HG03565 (cell line): ENCODE results near the gene ADRA2B.
A peak's percentile ranks its signal among the peaks of the same experiment; 100 is the strongest.
"Not testable (repeated sequence)": the region's sequence is repeated elsewhere in the genome, so short reads cannot be mapped to it uniquely, and the experiment has no call there.

ENCODE experiments used
- ATAC-seq: cut with Tn5 transposase; IDR thresholded peaks from one replicate; pipeline ENCODE4 v1.9.1; 2021; ENCODE audit warnings: mild to moderate bottlenecking, moderate library complexity; ENCODE audit not compliant: unreplicated experiment

Gene ADRA2B

DNA sequence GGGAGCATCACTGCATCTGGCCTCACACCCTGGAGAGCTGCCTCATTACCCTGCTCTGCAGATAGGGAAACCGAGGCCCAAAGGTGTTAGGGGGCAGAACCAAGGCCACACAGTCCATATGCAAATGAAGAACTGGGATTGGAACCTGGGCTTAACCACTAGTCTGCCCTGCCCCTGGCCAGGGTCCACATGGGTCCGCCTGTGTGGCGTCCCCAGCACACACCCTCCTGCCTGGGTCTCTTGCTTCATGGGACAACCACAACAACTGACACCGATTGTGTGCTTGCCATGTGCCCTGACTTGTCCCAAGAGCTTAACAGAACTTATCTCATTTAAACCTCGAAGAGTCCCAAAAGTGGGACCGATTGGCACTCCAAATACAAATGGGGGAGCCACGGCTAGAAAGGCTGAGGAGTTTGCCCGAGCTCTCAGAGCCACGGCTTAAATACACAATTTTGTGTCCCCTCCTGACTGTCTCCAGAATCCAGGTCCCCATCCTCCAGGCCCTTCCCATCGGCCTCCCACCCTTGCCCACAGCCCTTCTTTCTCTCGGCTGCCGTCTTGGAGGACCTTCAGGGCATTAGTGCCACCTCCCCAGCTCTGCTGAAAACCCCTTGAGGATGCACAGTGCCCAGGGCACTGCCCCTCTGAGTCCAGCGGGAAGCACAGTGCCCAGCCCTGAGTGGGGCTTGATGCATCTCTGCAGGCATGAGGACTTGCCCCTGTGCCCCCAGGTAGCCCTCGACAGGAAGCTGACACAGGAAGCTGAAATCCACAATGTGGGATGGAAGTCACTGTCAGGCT, 34.6 kb upstream of the ADRA2B start:
- ATAC-seq, result no peak

DNA sequence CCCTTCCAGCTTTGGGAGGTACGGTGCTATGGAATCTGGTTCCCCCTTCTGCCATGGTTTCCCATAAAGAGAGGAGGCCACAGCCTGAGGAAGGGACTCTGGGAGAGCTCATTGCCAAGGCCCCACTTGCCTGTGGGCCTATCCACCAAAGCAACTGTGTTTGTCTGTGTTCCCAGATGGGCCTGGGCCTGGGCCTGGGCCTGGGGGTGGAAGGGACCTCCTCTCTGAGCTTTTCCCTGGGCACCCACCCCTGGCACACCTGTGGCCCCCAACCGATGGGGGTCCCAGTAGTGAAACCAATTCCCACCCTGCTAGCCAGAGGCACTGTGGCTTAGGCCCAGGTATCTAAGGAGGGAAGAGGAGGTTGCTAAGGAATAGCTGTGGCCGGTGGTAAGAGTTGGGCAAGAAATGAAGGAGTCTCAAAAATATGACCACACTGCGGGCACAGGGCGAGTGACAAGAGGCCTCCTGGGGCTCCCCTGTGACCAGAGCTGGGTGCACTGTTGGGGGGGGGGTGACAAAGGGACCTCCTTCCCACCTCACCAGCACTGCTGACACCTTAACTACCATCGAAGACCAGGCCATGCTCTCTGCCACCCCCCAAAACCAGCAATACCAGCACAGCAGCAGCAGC, 33.8 kb upstream of the ADRA2B start:
- ATAC-seq, result no peak

DNA sequence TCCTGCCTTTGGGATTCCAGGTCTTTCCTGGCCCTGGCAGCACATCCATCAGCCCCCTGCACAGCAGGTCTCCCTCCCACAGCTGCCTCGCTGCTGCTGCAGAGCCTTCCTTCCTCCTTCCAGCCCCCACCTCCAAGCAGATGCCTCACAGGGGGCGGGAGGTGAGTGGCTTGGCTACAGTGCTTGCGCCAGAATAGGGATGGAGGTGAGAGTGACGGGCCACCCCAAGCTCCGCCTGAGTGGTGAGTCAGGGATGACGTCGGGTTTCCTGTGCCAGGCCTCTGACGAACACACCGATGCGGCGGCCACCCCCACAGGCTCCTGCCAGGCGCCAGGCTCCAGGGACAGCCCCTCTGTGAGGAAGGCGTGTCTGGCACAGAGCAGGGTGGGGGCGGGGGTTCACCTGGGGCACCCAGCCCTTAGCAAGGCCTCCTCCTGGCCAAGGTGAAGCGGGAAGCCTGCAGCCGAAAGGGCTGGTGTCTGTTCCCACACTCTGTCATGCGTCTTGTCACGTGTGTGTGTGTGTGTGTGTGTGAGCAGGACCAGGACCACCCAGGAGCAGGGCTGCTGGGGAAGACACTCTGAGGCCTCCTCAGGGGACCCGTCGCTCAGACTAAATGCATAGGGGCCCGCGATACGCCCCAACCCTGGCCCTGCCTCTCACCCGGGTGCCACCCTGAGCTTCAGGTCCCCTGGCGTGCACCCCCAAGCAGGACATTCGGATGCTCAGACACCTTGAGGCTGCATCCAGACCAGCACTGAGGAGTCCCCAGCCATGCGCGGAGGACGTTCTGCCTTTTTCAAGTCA, 32.2 kb upstream of the ADRA2B start:
- peak; percentile 31 for ATAC-seq

DNA sequence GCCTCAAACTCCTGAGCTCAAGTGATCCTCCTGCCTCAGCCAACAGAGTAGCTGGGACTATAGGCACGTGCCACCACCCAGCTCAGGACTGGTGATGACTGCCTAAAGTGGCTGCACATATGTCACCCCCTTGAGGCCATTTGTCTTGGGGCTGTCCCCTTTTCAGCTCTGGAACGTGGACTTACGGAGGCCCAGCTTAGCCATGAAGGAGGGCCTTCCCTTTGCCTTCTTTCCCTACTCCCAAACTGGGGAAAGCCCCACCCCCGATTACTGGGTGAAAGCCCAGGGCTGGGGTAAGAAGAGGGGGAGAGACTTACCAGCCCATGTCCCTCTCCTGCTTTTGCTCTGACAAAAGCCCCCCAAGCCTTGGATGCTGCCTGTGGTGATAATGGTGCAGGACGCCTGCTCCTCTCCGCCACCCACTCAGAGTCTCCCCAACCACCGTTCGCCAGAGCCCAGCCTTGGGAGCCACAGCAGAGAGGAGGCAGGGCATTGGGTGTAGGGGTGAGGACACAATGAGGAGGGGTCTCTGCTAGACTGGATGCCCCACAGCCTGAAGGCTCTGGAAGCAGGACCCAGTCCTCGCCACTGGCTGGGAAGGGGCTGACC, 31.3 kb upstream of the ADRA2B start:
- no peak for ATAC-seq

DNA sequence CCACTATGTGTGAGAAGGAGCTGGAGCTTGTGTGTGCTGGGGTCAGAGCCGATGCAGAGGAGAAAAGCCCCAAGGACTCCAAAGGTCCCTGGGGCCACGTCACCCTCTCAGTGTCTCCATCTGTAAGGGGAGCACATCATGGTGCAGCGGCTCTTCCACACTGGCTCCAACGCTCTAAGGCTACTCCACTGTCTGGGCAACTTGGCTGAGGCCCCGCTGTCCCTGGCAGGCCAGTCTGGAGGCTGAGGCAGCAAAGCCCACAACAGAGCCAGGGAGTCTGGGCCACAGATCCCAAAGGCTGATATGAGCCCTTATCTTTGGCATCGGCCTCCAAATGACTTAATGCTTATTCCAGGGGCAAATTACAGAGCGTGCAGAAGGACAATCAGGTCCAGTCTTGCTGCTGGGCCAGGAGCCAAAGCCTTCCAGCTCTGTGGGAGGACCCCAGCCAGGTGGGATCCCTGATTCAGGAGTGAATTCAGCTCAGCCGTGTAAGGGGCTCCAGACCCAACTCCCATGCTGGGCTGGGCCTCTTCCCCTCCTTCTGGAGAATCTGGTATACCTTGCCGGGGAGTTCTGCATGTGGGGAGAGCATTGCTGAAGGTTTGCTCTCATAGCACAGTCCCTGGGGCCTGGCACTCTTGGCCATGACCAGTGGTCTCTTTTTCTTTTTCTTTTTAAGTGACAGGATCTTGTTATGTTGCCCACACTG, 30.7 kb upstream of the ADRA2B start:
- no peak for ATAC-seq

DNA sequence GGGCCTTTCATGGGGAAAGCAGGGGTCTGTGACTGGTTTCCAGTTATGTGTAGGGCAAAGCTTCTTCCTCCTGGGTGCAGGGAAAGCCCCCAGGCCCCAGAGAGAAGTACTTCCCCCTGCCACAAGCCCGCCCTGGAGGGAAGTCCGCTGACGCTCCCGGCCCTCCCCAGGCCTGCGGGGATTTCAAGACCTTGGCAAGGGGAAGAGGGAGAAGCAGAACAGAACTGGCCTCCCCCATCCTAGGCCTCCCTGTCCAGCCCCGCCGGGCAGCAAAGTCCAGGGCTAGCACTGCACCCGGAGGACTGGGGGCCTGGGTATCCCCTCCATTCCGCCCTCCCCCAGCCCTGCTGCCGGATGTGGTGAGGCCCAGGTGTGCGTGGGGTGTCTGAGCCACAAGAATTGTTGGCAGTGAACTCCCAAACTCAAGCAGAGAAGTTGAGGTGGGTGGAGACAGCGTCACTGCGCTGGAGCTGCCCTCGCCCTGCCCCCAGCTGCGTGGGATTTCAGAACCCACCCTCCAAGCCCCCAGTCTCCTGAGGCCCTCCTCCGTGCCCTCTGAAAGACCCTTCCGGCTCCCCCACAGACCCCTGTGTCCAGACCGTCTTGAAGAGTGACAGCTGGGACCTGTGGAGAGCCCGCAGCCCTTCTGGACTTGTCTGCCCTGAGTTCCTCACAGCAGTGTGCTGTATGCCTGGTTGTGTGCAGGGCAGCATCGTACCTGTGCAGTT, 29.9 kb upstream of the ADRA2B start:
- peak; percentile 16 for ATAC-seq

DNA sequence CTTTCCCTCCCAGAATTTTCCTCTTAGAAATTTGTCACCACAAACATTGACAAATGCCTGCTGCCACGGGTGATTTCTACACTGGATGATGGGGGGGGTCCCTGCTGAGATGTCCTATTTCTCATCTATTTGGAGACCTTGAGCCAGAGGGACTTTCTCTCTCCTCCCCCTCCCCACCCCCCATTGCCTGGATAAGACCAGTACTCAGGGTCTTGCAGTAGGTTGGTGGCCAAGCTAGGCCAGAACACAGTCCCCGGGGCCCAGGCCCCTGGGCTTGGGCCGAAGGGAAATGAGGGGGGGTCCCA, 29.4 kb upstream of the ADRA2B start:
- ATAC-seq, result no peak

DNA sequence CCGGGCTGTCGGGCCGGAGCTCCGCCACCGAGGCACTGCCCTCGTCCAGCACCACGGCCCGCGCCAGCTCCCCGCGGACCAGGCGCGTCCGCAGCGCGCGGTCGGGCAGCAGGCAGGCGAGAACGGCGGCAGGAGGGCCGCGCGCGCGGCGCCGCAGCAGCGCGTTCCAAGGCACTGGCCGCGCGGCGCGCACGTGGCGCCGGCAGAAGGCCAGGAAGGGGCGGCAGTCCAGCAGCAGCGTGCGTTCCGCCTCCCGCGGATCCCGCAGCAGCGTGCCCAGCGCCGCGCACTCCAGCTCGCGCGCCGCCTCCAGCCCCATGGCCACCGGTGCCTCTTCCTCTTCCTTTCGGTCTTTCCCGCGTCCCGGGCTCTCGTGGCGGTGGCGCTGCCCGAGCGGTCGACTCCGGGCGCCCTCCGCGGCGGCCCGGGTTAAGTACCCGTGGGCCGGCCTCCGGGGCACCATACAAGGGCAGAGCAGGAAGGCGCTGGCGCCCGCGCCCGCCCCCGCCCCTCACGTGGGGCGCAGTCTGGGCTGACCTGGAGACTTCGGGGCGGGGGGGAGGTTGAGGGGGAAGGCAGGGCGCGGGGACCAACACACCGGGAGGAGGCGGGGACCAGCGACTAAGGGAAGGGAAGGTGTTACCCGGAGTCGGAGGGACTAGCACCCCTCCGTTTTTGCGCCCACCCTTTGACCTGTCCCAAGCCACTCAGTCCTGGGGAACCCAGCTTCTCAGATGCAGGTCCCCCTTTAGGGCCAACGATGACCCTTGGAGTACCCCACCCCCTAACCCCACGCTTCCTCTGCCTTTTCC, 28.9 kb upstream of the ADRA2B start, which contains the start of gene DUSP2:
Gene DUSP2, minus strand, starts transcription at position 405 of the 812 bp plus-strand sequence. Its CDS starts 86 bp downstream, at position 319.
- ATAC-seq, result peak; percentile 54

DNA sequence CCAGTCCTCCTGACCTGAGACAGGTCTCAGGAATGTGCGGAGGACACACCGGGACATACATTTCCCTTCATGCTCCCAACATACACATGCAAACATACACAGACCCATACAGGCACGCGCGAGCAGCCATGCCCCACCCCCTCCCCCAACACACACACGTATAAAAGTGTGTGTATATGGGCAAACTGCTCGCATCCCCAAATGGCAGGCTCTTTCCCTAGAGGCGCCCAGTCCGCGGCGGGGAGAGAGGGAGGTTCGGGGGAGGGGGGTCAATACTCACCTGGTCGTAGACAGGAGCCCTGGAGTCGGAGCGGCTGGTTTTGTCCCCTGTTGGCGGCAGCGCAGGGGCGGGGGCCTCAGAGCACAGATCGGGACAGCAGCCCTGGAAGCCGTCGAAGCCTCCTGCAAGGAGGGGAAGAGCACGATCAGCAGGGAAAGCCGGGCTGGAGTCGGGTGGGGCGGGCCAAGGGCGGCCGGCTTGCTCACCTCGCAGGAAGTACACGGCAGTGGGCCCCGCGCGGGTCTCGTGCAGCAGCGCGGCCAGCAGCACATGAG, 28.2 kb upstream of the ADRA2B start:
- no peak for ATAC-seq

DNA sequence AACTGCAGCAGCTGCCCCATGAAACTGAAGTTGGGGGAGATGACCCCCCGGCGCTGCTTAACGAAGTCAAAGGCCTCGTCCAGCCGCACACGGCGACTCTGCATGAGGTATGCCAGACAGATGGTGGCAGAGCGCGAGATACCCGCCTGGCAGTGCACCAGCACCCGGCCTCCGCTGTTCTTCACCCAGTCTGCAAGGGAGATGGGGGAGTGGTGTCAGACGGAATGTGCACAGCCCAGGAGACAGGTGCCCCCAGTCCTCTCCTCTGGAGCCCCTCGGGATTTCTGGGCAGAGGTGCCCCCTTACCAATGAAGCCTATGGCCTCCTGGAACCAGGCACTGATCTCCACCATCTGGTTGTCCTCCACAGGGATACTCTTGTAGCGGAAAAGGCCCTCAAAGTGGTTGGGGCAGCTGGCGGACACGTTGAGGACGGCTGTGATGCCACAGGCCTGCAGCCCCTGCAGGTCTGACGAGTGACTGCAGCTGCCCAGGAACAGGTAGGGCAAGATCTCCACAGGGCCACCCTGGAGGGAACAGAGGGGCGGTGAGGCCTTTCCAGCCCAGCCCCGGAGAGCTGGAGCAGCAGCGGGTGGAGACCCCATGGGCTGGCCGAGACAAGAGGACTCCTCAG, 27.6 kb upstream of the ADRA2B start:
- no peak for ATAC-seq

DNA sequence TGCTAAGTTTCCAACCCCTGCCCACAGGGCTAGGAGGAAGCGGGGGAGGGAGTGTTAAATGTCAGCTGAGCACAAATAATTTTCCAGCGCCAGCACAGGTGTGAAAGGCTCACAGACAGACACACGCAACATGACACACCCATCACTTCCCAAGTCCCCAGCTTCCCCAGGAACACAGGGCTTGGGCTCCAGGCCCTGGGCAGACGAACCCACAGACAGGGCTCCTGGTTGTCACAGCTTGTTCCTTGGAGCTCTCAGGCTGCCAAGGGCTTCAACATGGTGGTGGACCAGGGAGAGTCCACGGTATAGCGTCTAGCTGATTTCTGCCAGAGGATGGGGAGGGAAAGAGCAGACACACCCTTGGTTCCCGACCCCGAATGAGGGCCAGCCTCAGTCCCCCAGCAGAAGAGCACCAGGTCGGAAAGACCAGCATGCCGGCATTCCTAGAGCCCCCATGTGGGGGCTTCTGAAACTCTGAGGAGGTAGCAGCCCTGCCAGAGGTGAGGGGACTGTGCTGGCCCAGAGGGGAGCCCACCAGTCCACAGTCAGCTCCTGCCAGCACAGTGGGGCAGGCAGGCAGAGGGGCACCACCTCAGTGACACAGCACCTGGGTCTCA, 27.0 kb upstream of the ADRA2B start:
- no peak for ATAC-seq

DNA sequence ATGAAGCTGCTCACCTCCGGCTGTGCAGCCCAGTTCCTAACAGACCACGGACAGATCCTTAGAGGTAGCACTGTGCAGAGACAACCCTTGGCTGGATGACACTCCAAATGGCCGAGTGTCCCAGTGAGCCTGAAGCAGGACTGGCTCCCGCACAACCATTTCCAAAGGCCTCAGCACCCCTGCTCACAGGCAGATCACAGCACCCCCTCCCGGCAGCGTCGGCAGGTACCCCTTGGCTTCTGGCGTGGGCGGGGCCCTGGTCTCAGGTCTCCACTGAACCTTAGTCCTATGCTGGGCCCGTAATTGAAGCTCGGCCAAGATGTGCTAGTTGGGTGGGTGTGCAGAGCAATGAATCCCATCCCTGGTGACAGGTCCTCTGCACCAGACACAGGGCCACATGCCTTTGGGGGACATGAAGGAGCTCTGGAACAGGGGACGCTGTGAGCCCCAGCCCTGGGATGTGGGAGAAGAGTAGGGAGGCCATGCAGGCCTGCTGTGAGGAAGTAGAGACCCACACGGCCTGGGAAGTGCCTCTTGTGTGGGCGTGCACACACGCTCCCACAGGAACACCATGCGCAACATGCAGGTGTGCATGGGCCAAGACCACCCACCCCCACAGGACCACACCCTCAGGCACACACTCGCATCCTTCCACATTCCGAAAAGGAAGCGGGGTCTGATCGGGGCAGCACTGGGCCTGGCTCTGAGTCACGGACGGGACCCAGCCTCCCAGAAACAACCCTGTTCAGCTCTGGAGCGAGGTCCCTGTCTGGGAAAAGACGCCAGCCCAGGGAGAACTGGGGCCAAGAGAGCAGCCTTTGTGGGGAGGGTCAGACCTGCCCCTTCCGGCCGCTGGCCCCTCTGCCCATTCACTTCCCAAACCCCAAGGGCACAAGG, 26.1 kb upstream of the ADRA2B start:
- ATAC-seq, result no peak

DNA sequence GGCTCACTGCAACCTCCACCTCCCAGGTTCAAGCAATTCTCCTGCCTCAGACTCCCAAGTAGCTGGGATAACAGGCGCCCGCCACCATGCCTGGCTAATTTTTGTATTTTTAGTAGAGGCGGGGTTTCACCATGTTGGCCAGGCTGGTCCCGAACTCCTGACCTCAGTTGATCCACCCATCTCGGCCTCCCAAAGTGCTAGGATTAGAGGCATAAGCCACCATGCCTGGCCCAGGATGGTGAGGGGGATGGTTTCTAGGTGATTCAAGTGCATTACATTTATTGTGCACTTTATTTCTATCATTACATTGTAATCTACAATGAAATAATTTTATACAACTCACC, 25.2 kb upstream of the ADRA2B start:
- not testable (repeated sequence) for ATAC-seq

DNA sequence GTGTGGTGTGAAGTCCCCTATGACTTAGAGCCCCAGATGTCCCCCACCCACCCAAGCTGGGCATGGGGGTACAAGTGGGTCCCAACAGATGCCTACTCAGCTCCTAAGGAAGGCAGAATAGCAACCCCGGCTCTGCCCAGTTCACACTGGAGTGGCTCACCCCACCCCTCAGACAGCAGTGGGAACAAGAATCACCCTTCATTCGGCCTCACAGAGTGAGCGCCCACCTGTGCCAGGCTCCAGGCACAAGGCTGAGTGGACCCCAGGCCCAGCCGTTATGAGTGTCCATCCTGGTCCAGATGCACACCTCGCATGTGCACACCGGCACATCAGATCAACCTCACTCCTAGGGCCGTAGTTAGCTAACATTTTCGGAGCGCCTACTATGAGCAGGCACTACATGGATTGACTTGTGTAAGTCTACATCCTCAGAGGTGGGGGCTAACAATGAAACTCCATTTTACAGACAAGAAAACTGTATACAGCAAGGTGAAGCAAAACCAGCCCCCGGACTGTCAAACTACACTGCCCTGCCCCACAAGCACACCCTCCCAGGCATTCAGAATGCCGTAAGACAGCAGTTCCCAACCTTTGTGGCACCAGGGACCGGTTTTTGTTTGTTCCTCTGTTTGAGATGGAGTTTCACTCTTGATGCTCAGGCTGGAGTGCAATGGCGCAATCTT, 24.7 kb upstream of the ADRA2B start:
- no peak for ATAC-seq

DNA sequence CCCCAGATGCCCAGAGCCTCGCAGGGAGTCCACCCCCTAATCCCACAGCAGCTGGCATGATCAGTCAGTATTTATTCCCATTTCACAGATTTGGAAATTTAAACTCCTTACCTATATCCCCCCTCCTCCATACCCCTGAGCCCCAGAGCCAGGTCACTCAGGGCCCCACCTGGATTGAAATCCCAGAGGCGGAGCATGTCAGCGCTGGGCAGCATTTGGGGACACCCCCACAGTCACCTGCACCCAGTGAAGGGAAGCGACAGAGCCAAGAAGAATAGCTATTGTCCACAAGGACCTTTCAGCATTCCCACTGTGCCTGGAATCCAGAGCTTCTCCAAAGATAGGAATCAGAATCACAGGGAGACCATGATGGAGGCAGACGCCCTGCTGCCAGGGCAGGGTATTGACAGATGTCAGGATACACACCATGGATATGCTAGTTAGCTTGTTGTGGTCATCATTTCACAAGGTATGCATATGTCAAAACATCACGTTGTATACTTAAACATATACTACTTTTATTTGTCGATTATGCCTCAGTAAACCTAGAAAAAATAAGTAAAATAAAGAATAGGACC, 22.9 kb upstream of the ADRA2B start:
- ATAC-seq, result no peak
